Measurements from ENCODE around the gene COA6. TPM values are rescaled to one million over a fixed set of nuclear protein-coding genes. Genes with fewer than 3 reads are reported as not detected.
"Not testable (repeated sequence)": the region's sequence is repeated elsewhere in the genome, so short reads cannot be mapped to it uniquely, and the experiment has no call there.

COA6 gene
- total and polyA plus RNA-seq, 4 donors = 5.3 to 37.0 (median 18.6) TPM

GRCh38 chr1:234373959-234374254 lies 651 bp downstream of the COA6 start:
- peak overlapping the region; percentile 97 to 99 for H3K27ac ChIP-seq (ENCODE audit: low read depth in 1 of 2, low read length in 2 of 2)
- peak overlapping the region; percentile 78 to 97 (median 83) for H3K4me3 ChIP-seq (ENCODE audit: low read depth in 1 of 3, low read length in 3 of 3)
- H3K4me1 ChIP-seq (ENCODE audit: control insufficient read depth in 4 of 4, insufficient read depth in 4 of 4, low read length in 3 of 4) = peaks cover 0 to 26% (median 18%) of the 10 kb centered on the region in 4 donors
- DNase-seq (ENCODE audit: low spot score) = no peak
- TF ChIP-seq SP1 (IDR thresholded peaks at IDR 0.05) (no peak), TAF1 (conservative IDR thresholded peaks at IDR 0.05) (peak; percentile 2)
- no peaks in the 10 kb centered on the region for H3K9me3 ChIP-seq (ENCODE audit: control insufficient read depth in 4 of 4, low read length in 3 of 4)
- H3K36me3 ChIP-seq (ENCODE audit: control insufficient read depth in 4 of 4, insufficient read depth in 3 of 4, low read depth in 1 of 4, low read length in 3 of 4) = peaks cover 4 to 13% (median 7%) of the 10 kb centered on the region in 4 donors
- H3K27me3 ChIP-seq (ENCODE audit: control insufficient read depth in 4 of 4, insufficient read depth in 4 of 4, low read length in 3 of 4) = no peaks in the 10 kb centered on the region
- H3K9ac ChIP-seq (ENCODE audit: low read depth in 1 of 2, low read length in 2 of 2) = peak overlapping the region; percentile 84 to 98
- under 1% methylated on average over 6 of the region's 6 CpGs for WGBS

GRCh38 chr1:234375672-234376071 lies 2.4 kb downstream of the COA6 start:
- DNase-seq (ENCODE audit: low spot score) = no peak
- H3K27ac ChIP-seq (ENCODE audit: low read depth in 1 of 2, low read length in 2 of 2) = no peak overlapping the region
- TF ChIP-seq HNF4G (IDR thresholded peaks at IDR 0.05) = no peak
- no peak for TF ChIP-seq NR2F2 (IDR thresholded peaks at IDR 0.05)
- no peak for TF ChIP-seq EGR1 (IDR thresholded peaks at IDR 0.05; ENCODE audit: low read depth in 2 of 2)
- TF ChIP-seq, protein P1, sequence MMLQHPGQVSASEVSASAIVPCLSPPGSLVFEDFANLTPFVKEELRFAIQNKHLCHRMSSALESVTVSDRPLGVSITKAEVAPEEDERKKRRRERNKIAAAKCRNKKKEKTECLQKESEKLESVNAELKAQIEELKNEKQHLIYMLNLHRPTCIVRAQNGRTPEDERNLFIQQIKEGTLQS (IDR thresholded peaks at IDR 0.05) = no peak
- no peak for TF ChIP-seq RXRA (IDR thresholded peaks at IDR 0.05)
- no peak for TF ChIP-seq FOXA2 (IDR thresholded peaks at IDR 0.05)
- no peak for TF ChIP-seq REST (IDR thresholded peaks at IDR 0.05)
- H3K36me3 ChIP-seq (ENCODE audit: control insufficient read depth in 4 of 4, insufficient read depth in 3 of 4, low read depth in 1 of 4, low read length in 3 of 4) = peaks cover 4 to 18% (median 17%) of the 10 kb centered on the region in 4 donors
- WGBS = 95% methylated on average over 7 of the region's 7 CpGs
- no peak overlapping the region for H3K4me3 ChIP-seq (ENCODE audit: low read depth in 1 of 3, low read length in 3 of 3)
- H3K9ac ChIP-seq (ENCODE audit: low read depth in 1 of 2, low read length in 2 of 2) = no peak overlapping the region
- H3K9me3 ChIP-seq (ENCODE audit: control insufficient read depth in 4 of 4, low read length in 3 of 4) = no peaks in the 10 kb centered on the region
- no peaks in the 10 kb centered on the region for H3K27me3 ChIP-seq (ENCODE audit: control insufficient read depth in 4 of 4, insufficient read depth in 4 of 4, low read length in 3 of 4)
- peaks cover 0 to 26% (median 18%) of the 10 kb centered on the region in 4 donors for H3K4me1 ChIP-seq (ENCODE audit: control insufficient read depth in 4 of 4, insufficient read depth in 4 of 4, low read length in 3 of 4)

DNA sequence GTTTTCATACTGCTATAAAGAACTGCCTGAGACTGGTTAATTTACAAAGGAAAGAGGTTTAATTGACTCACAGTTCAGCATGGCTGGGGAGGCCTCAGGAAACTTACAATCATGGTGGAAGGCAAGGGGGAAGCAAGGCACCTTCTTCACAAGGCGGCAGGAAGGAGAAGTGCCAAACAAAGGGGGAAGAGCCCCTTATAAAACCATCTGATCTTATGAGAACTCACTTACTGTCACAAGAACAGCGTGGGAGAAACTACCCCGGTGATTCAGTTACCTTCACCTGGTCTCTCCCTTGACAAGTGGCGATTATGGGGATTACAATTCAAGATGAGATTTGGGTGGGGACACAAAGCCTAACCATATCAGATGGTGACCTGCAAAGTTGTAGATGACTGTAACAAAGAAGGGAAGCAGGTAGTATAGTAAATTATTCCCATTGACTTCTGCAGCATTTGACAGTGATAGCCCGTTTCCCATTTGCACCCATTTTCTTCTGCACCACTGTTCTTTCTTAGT lies 6.4 kb downstream of the COA6 start:
- not testable (repeated sequence) for H3K4me3 ChIP-seq (ENCODE audit: low read depth in 1 of 3, low read length in 3 of 3); DNase-seq (ENCODE audit: low spot score); H3K27me3 ChIP-seq (ENCODE audit: control insufficient read depth in 4 of 4, insufficient read depth in 4 of 4, low read length in 3 of 4); H3K4me1 ChIP-seq (ENCODE audit: control insufficient read depth in 4 of 4, insufficient read depth in 4 of 4, low read length in 3 of 4); H3K27ac ChIP-seq (ENCODE audit: low read depth in 1 of 2, low read length in 2 of 2); H3K9ac ChIP-seq (ENCODE audit: low read depth in 1 of 2, low read length in 2 of 2); H3K9me3 ChIP-seq (ENCODE audit: control insufficient read depth in 4 of 4, low read length in 3 of 4)
- H3K36me3 ChIP-seq (ENCODE audit: control insufficient read depth in 4 of 4, insufficient read depth in 3 of 4, low read depth in 1 of 4, low read length in 3 of 4) = peaks cover 5 to 26% (median 22%) of the 10 kb centered on the region in 4 donors
- 98% methylated on average over 5 of the region's 5 CpGs for WGBS

Measured in liver (tissue), 9 donors.